Activated T-cell treated with anti-CD3 and anti-CD28 coated beads, Interleukin-2, amount 50 U/mL, for 1 hour (primary cell): ENCODE results near the gene ABCC9.

Source experiments
- DNase-seq: peaks from one replicate; pipeline ENCODE4 v3.0.0-alpha.2; 2020

The ABCC9 gene

DNA sequence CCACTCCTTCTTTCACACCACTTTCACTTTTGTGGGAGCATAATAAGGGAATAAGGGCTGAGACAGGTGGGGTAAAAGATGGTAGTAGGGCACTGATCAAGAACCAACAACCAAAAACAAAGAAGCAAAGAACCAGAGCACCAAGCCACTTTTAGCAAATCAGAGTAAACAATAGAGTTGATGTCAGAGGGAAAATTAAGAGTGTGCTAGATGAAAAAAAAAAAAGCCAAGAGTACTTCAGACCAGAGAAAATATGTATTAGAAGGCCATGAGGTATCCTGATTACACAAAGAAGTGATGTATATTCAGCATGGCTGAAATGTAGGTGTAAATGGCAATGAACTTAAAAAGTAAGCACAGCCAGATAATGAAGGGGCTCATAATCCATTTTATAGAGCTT lies 75.4 kb downstream of the ABCC9 start:
- no peak for DNase-seq

DNA sequence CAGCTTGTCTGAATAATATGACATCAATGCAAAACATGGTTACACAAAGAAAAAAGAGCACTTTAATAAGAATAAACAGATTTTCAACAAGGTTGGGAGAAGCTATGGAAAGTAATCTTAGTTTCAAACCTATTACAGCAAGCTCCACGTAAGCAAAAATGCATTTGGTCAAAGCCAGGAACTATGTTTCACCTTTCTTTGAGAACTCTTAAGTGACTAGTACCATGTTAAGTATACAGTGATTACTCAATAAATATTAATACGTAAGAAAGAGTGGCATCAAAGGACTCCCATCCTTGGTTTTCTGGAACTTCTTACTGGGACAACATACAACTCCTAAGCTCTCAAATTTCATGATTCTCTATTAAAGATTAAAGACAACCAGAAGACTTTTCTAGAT lies 80.7 kb downstream of the ABCC9 start:
- no peak for DNase-seq

- DNase-seq, result no peak
These were observed 81.1 kb downstream of the ABCC9 start for GRCh38 chr12:21860128-21860527.

GRCh38 chr12:21852251-21852650 lies 89.0 kb downstream of the ABCC9 start:
- DNase-seq, result no peak

- no peak for DNase-seq
These were observed 90.1 kb downstream of the ABCC9 start for GRCh38 chr12:21851151-21851550.

DNA sequence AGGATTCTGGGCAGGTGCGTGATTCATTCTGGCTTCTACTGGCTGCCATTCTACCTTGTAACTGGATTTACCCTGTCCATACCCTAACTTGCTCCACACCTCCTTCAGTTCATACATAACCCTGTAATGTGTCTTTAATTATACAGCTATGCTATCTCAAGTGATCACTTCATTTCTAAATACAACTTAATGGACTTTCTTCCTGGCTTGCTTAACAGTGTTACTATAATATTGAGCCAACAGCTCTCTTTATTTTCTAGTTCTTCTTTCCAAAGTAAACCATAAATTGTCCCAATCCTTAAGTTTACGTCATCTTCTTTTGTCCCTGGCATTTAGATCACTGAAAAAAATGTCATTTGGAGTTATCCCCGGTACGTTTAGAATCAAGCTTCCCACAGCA lies 90.8 kb downstream of the ABCC9 start:
- no peak for DNase-seq

DNA sequence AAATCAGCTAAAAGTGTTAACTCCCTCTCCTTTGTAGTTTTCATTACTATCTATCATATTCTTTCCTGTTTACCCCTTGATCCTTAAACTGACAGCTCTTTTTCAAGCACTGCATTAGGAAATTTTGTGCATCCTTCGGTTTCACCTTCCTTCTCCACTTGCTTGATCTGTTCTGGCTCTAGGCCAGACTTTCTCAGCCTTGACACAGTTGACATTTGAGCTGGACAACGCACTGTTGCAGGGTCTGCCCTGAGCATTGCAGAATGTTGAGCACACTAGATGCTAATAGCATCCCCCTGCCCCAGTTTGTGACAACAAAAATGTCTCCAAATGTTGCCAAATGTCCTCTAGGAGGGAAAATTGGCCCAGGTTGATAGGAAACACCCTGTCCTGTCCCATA lies 91.3 kb downstream of the ABCC9 start:
- DNase-seq, result no peak

GRCh38 chr12:21848192-21848591 lies 93.0 kb downstream of the ABCC9 start:
- no peak for DNase-seq

DNA sequence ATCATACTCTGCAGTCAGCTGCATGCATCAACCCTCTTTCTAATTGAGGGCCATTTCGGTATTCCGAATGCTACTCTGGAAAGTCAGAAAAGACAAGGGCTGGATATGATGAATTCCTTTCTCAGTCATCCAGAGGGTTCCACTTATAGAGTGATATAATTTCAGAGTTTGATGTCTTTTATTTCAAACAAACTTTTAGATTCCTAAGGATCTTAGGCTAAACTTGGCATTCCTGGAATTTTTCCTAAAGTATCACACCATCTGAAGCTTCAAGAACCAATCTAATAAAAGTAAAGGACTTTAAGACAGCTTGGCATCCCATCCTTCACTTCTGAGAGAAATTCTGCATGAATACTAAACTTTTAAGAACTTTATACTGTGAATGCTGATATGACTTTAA lies 97.4 kb downstream of the ABCC9 start:
- no peak for DNase-seq

DNA sequence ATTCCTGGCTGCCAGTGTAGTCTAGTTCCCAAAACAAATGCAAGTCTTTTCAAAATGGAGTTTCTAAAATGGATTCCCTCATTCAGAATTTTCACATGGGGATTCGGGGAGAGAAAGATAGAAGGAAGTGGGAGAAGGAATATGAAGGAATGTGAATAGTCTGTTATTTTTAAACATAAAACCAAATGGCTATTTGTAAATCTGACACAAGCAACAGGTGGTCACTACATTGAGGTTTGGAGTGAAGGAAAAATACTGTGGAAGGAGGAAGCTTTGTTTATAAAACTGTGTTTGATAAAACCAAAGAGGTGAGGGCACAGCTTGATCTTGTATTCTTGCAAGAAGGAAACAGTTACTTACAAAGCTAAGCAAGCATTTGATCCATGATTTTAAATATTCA lies 101.5 kb downstream of the ABCC9 start:
- no peak for DNase-seq

GRCh38 chr12:21837847-21838246 lies 103.4 kb downstream of the ABCC9 start:
- DNase-seq, result no peak

DNA sequence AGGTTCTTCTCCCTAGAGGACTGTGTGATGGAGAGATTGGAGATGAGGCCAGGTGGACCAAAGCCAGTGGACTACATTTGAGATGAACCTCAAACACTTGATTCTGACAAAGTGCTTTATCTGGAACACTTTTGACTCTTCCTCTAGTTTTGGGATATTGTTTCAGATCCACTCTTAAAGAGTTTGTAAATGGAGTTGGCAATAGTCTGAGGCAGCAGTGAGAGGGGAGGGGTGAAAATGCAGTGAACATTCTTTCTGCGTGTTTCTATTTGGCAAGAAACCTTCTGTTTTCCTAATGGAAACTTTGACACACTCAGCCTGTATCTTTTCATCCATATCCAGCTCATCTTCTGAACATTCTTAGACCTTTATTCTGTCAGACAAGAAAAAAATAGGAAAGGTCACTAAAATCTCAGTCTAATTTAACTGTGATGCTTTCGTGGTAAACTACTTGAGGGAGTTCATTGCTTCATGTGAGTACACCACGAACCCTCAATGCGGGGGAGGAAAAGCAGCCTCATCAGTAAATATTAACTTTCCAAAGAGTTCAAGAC lies 109.4 kb downstream of the ABCC9 start:
- DNase-seq, result no peak

GRCh38 chr12:21828779-21829178 lies 112.4 kb downstream of the ABCC9 start:
- DNase-seq, result no peak

DNA sequence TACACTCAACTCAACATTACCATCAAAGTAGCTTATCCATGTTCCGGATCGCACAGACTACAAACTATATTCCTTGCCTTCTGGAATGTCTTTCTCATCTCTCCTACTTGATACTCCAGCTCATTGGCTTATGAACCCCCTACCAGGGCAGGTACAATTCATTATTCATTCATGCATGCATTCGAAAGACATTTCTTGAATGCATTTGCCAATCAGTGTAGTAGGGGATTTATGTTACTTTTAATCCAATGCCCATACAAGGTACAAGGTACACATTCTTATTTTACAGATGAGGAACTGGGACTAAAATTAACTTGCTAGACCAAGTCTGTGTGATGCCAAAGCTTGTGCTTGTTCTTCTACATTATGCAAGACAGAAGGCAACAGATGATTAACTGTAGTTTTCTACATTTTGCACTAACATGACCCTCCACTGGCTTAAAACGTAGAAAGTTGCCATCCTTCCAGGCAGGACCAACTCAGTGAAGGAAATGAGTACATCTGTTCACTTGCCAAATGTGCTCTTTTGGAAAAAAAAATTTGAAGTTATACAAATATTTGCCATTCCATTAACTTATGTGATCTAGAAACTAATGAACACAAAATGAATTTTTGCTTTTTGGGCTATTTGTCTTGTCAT lies 113.0 kb downstream of the ABCC9 start:
- DNase-seq, result no peak

DNA sequence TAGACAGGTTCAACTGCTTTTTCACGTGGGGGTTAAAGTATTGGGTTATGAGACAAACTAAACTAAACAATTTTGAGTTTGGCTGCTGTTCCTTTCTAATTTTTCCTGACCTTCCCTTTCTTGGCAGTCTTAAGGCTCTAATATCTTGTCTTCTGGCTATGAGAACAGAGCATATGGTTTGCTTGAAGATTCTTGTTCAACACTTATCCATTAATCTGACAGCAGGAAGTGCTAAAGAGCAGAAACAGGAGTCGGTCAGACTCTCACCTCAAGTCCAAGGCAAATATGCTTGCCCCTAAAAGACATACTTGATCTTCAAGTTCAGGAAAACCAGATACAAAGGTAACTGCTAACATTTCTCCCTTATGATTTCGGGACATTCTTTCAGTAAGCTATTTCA lies 114.1 kb downstream of the ABCC9 start:
- no peak for DNase-seq

GRCh38 chr12:21826618-21826910 lies 114.7 kb downstream of the ABCC9 start:
- DNase-seq, result no peak

GRCh38 chr12:21825886-21826617 lies 115.2 kb downstream of the ABCC9 start:
- no peak for DNase-seq

- no peak for DNase-seq
These were observed 117.6 kb downstream of the ABCC9 start for GRCh38 chr12:21823581-21823980.

GRCh38 chr12:21819678-21820077 lies 121.5 kb downstream of the ABCC9 start:
- DNase-seq, result no peak

GRCh38 chr12:21819236-21819635 lies 122.0 kb downstream of the ABCC9 start:
- no peak for DNase-seq

- no peak for DNase-seq
These were observed 122.6 kb downstream of the ABCC9 start for GRCh38 chr12:21818627-21819026.

DNA sequence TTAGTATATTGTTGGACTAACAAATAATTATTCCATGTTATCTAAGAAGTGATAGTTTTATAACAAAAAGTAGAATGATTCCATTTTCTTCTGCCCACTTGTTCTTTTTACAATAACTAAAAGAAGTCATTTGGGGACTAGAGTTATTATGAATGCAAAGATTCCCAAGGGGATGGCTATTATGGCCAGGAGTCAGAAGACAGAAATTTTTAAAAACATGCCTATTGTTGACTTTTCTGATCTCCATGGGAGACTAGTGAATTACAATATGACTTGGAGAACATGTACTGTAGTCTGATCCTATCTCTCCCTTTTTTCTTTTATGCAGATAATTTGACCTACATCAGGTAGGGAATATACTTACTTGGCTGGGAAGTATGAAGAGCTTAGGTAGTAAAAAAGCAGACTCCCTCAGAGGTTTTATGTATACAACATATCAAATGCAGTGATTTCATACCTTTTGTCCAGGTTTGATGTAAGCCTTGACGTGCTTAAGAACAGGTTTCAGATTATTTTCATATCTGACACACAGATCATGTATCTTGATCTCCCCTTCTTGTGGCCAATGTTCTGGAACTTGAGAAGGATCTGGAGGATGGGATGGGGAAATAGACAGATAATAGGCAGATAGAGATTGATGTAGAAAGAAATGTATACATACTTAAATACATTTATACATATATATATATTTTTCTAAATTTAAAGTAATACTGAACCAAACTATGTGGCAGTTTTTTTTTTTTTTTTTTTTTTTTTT lies 125.7 kb downstream of the ABCC9 start:
- no peak for DNase-seq

GRCh38 chr12:21814814-21815213 lies 126.4 kb downstream of the ABCC9 start:
- DNase-seq, result no peak

GRCh38 chr12:21814327-21814726 lies 126.9 kb downstream of the ABCC9 start:
- no peak for DNase-seq
